Stimulated activated CD8-positive, alpha-beta memory T cell treated with anti-CD3 and anti-CD28 coated beads, Interleukin-7, amount 100 ng/mL, for 48 hours (primary cell): ENCODE measurements around the gene ZNF425.
"Not testable (repeated sequence)": the region's sequence is repeated elsewhere in the genome, so short reads cannot be mapped to it uniquely, and the experiment has no call there.

Experiments
- DNase-seq, 2 donors: peaks; one replicate each; pipeline ENCODE4 v3.0.0-alpha.2; 2020; ENCODE audit warnings: low read depth in 1 of 2; ENCODE audit errors: extremely low read depth in 1 of 2

ZNF425 gene

GRCh38 chr7:149074116-149074885, 51.8 kb downstream of the ZNF425 start:
- no peak for DNase-seq

- no peak for DNase-seq
Measured at GRCh38 chr7:149072438-149072775, 53.7 kb downstream of the ZNF425 start.

- peak in 1 of 2 donors; percentile 24 for DNase-seq
Measured at GRCh38 chr7:149071641-149072437, 54.3 kb downstream of the ZNF425 start.

- DNase-seq, result no peak
Measured at GRCh38 chr7:149071182-149071635, 54.9 kb downstream of the ZNF425 start.

- no peak for DNase-seq
Measured at GRCh38 chr7:149070372-149071125, 55.6 kb downstream of the ZNF425 start.

GRCh38 chr7:149067869-149068268, 58.3 kb downstream of the ZNF425 start:
- no peak for DNase-seq

GRCh38 chr7:149063476-149063875, 62.6 kb downstream of the ZNF425 start:
- DNase-seq, result no peak

- DNase-seq, result not testable (repeated sequence)
Measured at GRCh38 chr7:149062217-149062899, 63.8 kb downstream of the ZNF425 start.

- no peak for DNase-seq
Measured at GRCh38 chr7:149060156-149060555, 66.0 kb downstream of the ZNF425 start.

GRCh38 chr7:149053885-149054284, 72.2 kb downstream of the ZNF425 start:
- DNase-seq, result no peak

GRCh38 chr7:149053384-149053783, 72.7 kb downstream of the ZNF425 start:
- DNase-seq, result no peak
